Adrenal gland (tissue), 12 donors: ENCODE measurements around the gene AHNAK. TPM values are rescaled to one million over a fixed set of nuclear protein-coding genes. Genes with fewer than 3 reads are reported as not detected.

Experiments
- DNase-seq, 7 donors: peaks; one replicate each; pipeline ENCODE4 v3.0.0-alpha.2; 2019 to 2020
- H3K27ac ChIP-seq, 5 donors: fragments of 200-600 bp; sonication (generic) in 4 of 5; 1 replicate in 3 of 5; 2 replicates in 2 of 5; pipeline versions ENCODE4 v1.5.1 to v1.8.0; 2016 to 2020; ENCODE audit warnings: mild to moderate bottlenecking in 1 of 5
- H3K27me3 ChIP-seq: fragments of 200-600 bp; 2 replicates; pipeline ENCODE4 v1.8.0; 2021
- H3K36me3 ChIP-seq, 2 donors: fragments of 200-600 bp; replicated peaks in 1 of 2; 1 replicate in 1 of 2; 2 replicates in 1 of 2; pipeline versions ENCODE4 v1.5.1 to v1.8.0; 2018 to 2022
- H3K4me1 ChIP-seq, 2 donors: fragments of 200-600 bp; replicated peaks in 1 of 2; 1 replicate in 1 of 2; 2 replicates in 1 of 2; pipeline versions ENCODE4 v1.5.1 to v1.8.0; 2018 to 2021
- H3K4me3 ChIP-seq, 4 donors: fragments of 200-600 bp; sonication (generic) in 3 of 4; one replicate each; pipeline ENCODE4 v1.5.1; 2016 to 2018
- H3K9me3 ChIP-seq, 3 donors: fragments of 200-600 bp; sonication (generic) in 1 of 3; replicated peaks in 1 of 3; 1 replicate in 2 of 3; 2 replicates in 1 of 3; pipeline versions ENCODE4 v1.5.1 to v1.8.0; 2016 to 2021
- CTCF ChIP-seq, 6 experiments: fragments of 450-650 bp in 4 of 6; fragments of 200-600 bp in 2 of 6; sonication (generic) in 1 of 6; IDR thresholded peaks; 1 replicate in 5 of 6; 2 replicates in 1 of 6; pipeline versions ENCODE4 v1.5.1 to v1.8.0; 2016 to 2021; ENCODE audit warnings: antibody characterized with exemption in 6 of 6, mild to moderate bottlenecking in 2 of 6, moderate library complexity in 1 of 6
- POLR2A ChIP-seq, 2 donors: fragments of 450-650 bp; IDR thresholded peaks; one replicate each; pipeline ENCODE4 v1.6.1; 2017; ENCODE audit warnings: antibody characterized with exemption in 2 of 2, mild to moderate bottlenecking in 2 of 2, moderate library complexity in 1 of 2
- WGBS, 4 donors: extraction: QIAGEN DNeasy Blood & Tissue Kit in 2 of 4; methylation state at CpG; one replicate each; pipeline versions ENCODE4 v1.1.5 to v1.1.7; 2013 to 2017; 5-methylcytosine and 5-hydroxymethylcytosine counted together
- intact Hi-C, 2 donors: fragments of 100-400 bp; cut with DNase I; formaldehyde crosslinking; loops; one replicate each; pipeline versions ENCODE4 v1.14.1 to v1.15.0; 2022 to 2023
- polyA plus RNA-seq, 3 donors: library from polyadenylated mRNA; stranded (reverse); fragments of 200-250 nt in 2 of 3; fragments of 350-450 nt in 1 of 3; fragmentation: Illumina TruSeq in 1 of 3; extraction: RNeasy Lipid Tissue Mini Kit (QIAGEN cat#74804) in 1 of 3; gene quantifications; one replicate each; pipeline ENCODE4 v1.2.3, GENCODE V29; 2013 to 2014
- total RNA-seq, 9 donors: library from RNA; depleted of rRNA in 4 of 9; stranded (reverse); fragments of >200 nt in 4 of 9; fragments of 120-200 nt in 1 of 9; fragmentation: NEBNext Ultra II Directional in 1 of 9; extraction: Animal tissue kit (Norgen Biotek cat#: 25700) in 1 of 9; gene quantifications; one replicate each; pipeline versions ENCODE4 v1.1.0 to v1.2.4, GENCODE V29; 2013 to 2023
- donor health status: healthy with polysubstance abuse.
- donor health status: Bipolar disorder and iron deficiency.
- donor health status: DM: yes; HTN: yes; CAD: no.
- donor health status: DM: no; HTN: no; CAD: no.
- donor health status: DM: no; HTN: no; CAD: no.
- donor health status: DM: yes; HTN: yes; CAD: no.

The AHNAK gene
- total and polyA plus RNA-seq, 12 donors = 32.0 to 307 (median 175) TPM

GRCh38 chr11:62459080-62459479, 87.5 kb downstream of the AHNAK start:
- Histone ChIP-seq H3K4me3 (no peak overlapping the region), H3K9me3 (no peaks in the 10 kb centered on the region), H3K27ac (no peak overlapping the region), H3K36me3 (no peaks in the 10 kb centered on the region), H3K4me1 (no peaks in the 10 kb centered on the region), H3K27me3 (no peaks in the 10 kb centered on the region)
- intact Hi-C loops = no loop called here
- 74 to 100% (median 89%) methylated on average over 1 of the region's 1 CpG for WGBS, 4 donors
- TF ChIP-seq CTCF (IDR thresholded peaks at IDR 0.05) (no peak), POLR2A (IDR thresholded peaks at IDR 0.05) (no peak)
- no peak for DNase-seq

GRCh38 chr11:62458212-62459002, 88.2 kb downstream of the AHNAK start:
- Histone ChIP-seq H3K4me1 (no peaks in the 10 kb centered on the region), H3K36me3 (no peaks in the 10 kb centered on the region), H3K27ac (no peak overlapping the region), H3K27me3 (no peaks in the 10 kb centered on the region), H3K9me3 (no peaks in the 10 kb centered on the region), H3K4me3 (no peak overlapping the region)
- intact Hi-C loops = no loop called here
- TF ChIP-seq POLR2A (IDR thresholded peaks at IDR 0.05) (no peak), CTCF (IDR thresholded peaks at IDR 0.05) (no peak)
- no peak for DNase-seq
- 47 to 73% (median 56%) methylated on average over 4 of the region's 4 CpGs for WGBS, 4 donors

- Histone ChIP-seq H3K27ac (no peak overlapping the region), H3K4me3 (no peak overlapping the region), H3K9me3 (no peaks in the 10 kb centered on the region), H3K36me3 (no peaks in the 10 kb centered on the region), H3K27me3 (no peaks in the 10 kb centered on the region), H3K4me1 (no peaks in the 10 kb centered on the region)
- WGBS, 4 donors = 66 to 91% (median 77%) methylated on average over 4 of the region's 4 CpGs
- intact Hi-C loops = no loop called here
- no peak for DNase-seq
- TF ChIP-seq POLR2A (IDR thresholded peaks at IDR 0.05) (no peak), CTCF (IDR thresholded peaks at IDR 0.05) (no peak)
These were observed 89.1 kb downstream of the AHNAK start for GRCh38 chr11:62457478-62457877.

GRCh38 chr11:62456630-62457029, 90.0 kb downstream of the AHNAK start:
- H3K4me3 ChIP-seq = no peak overlapping the region
- no peak for TF ChIP-seq POLR2A (IDR thresholded peaks at IDR 0.05)
- no peak for TF ChIP-seq CTCF (IDR thresholded peaks at IDR 0.05)
- no peaks in the 10 kb centered on the region for H3K36me3 ChIP-seq
- no peak overlapping the region for H3K27ac ChIP-seq
- no peaks in the 10 kb centered on the region for H3K27me3 ChIP-seq
- no peak for DNase-seq
- 93 to 97% (median 94%) methylated on average over 3 to 4 of the region's 4 CpGs for WGBS, 4 donors
- H3K9me3 ChIP-seq = no peaks in the 10 kb centered on the region
- H3K4me1 ChIP-seq = no peaks in the 10 kb centered on the region
- intact Hi-C loops = no loop called here
